ENCODE data around the gene ITPR2.

GRCh38 chr12:26839512-26839911 is 6.5 kb upstream of the ITPR2 start:
- TF ChIP-seq, protein P1, sequence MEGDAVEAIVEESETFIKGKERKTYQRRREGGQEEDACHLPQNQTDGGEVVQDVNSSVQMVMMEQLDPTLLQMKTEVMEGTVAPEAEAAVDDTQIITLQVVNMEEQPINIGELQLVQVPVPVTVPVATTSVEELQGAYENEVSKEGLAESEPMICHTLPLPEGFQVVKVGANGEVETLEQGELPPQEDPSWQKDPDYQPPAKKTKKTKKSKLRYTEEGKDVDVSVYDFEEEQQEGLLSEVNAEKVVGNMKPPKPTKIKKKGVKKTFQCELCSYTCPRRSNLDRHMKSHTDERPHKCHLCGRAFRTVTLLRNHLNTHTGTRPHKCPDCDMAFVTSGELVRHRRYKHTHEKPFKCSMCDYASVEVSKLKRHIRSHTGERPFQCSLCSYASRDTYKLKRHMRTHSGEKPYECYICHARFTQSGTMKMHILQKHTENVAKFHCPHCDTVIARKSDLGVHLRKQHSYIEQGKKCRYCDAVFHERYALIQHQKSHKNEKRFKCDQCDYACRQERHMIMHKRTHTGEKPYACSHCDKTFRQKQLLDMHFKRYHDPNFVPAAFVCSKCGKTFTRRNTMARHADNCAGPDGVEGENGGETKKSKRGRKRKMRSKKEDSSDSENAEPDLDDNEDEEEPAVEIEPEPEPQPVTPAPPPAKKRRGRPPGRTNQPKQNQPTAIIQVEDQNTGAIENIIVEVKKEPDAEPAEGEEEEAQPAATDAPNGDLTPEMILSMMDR (IDR thresholded peaks at IDR 0.05), result no peak
- TF ChIP-seq POLR2A (IDR thresholded peaks at IDR 0.05) (no peak), EP300 (IDR thresholded peaks at IDR 0.05) (no peak)

All from tibial nerve (tissue), 4 donors.